GM23338 (cell line): ENCODE measurements around the gene SLC8B1. TPM values are rescaled to one million over a fixed set of nuclear protein-coding genes. Genes with fewer than 3 reads are reported as not detected.

Experiments
- ATAC-seq: fragments of 200-7000 bp; cut with Tn5 transposase; 3 replicates; pipeline ENCODE4 v1.9.1; 2020
- DNase-seq: peaks from one replicate; pipeline ENCODE4 v3.0.0-alpha.2; 2015; ENCODE audit warnings: low spot score
- H2AFZ ChIP-seq: fragments of 200-600 bp; sonication (generic); 2 replicates; pipeline ENCODE4 v1.8.0; 2016; ENCODE audit warnings: antibody characterized with exemption, mild to moderate bottlenecking, moderate library complexity
- H3F3A ChIP-seq: fragments of 200-600 bp; sonication (generic); replicated peaks from 2 replicates; pipeline ENCODE4 v1.8.0; 2017; ENCODE audit warnings: antibody characterized with exemption, mixed run types, low read depth
- H3K27ac ChIP-seq: fragments of 200-600 bp; sonication (generic); 2 replicates; pipeline ENCODE4 v1.6.1; 2016; ENCODE audit warnings: low read depth
- H3K27me3 ChIP-seq: fragments of 200-600 bp; sonication (generic); 2 replicates; pipeline ENCODE4 v1.8.0; 2016; ENCODE audit warnings: mild to moderate bottlenecking, mixed run types, moderate library complexity; ENCODE audit not compliant: insufficient read depth
- H3K36me3 ChIP-seq: fragments of 200-600 bp; sonication (generic); 2 replicates; pipeline ENCODE4 v1.8.0; 2016; ENCODE audit warnings: mild to moderate bottlenecking; ENCODE audit not compliant: insufficient read depth
- H3K4me1 ChIP-seq: fragments of 200-600 bp; sonication (generic); 2 replicates; pipeline ENCODE4 v1.8.0; 2016; ENCODE audit warnings: mild to moderate bottlenecking, moderate library complexity; ENCODE audit not compliant: insufficient read depth
- H3K4me2 ChIP-seq: fragments of 200-600 bp; sonication (generic); 2 replicates; pipeline ENCODE4 v1.7.1; 2017; ENCODE audit warnings: mixed run types
- H3K4me3 ChIP-seq: fragments of 200-600 bp; sonication (generic); 2 replicates; pipeline ENCODE4 v1.6.1; 2016; ENCODE audit warnings: mixed run types
- H3K79me2 ChIP-seq: fragments of 200-600 bp; sonication (generic); replicated peaks from 2 replicates; pipeline ENCODE4 v1.8.0; 2017; ENCODE audit warnings: mild to moderate bottlenecking; ENCODE audit not compliant: insufficient read depth
- H3K9me2 ChIP-seq: fragments of 200-600 bp; sonication (generic); 2 replicates; pipeline ENCODE4 v1.8.0; 2017; ENCODE audit not compliant: insufficient read depth
- H4K20me1 ChIP-seq: fragments of 200-600 bp; sonication (generic); replicated peaks from 2 replicates; pipeline ENCODE4 v1.8.0; 2017; ENCODE audit warnings: mild to moderate bottlenecking; ENCODE audit not compliant: insufficient read depth
- H3K27ac Mint-ChIP-seq: 2 replicates; pipeline ENCODE4 v1.8.0; 2020; ENCODE audit warnings: inconsistent platforms, mild to moderate bottlenecking, moderate library complexity, mixed read lengths
- H3K27me3 Mint-ChIP-seq: 3 replicates; pipeline ENCODE4 v1.8.0; 2022; ENCODE audit warnings: low read depth, mild to moderate bottlenecking, moderate library complexity, mixed read lengths, inconsistent platforms; ENCODE audit not compliant: insufficient read depth, poor library complexity
- H3K36me3 Mint-ChIP-seq: 3 replicates; pipeline ENCODE4 v1.8.0; 2021; ENCODE audit warnings: low read depth, mild to moderate bottlenecking, inconsistent platforms, moderate library complexity, mixed read lengths
- H3K4me1 Mint-ChIP-seq: 3 replicates; pipeline ENCODE4 v1.8.0; 2020; ENCODE audit warnings: mild to moderate bottlenecking, inconsistent platforms, mixed read lengths
- H3K4me3 Mint-ChIP-seq: 3 replicates; pipeline ENCODE4 v1.8.0; 2021; ENCODE audit warnings: moderate library complexity, mild to moderate bottlenecking, inconsistent platforms, mixed read lengths
- H3K9me3 Mint-ChIP-seq: 3 replicates; pipeline ENCODE4 v1.8.0; 2020; ENCODE audit warnings: moderate library complexity, mild to moderate bottlenecking, inconsistent platforms, mixed read lengths
- CREB1 ChIP-seq: fragments of 250-450 bp; sonication (Bioruptor Pico); IDR thresholded peaks from 2 replicates; pipeline ENCODE4 v1.5.0; 2020; ENCODE audit warnings: low read depth, mild to moderate bottlenecking, moderate library complexity
- CTCF ChIP-seq, 2 experiments: fragments of 200-600 bp in 1 of 2; sonication (generic) in 1 of 2; conservative IDR thresholded peaks; 2 replicates each; pipeline versions ENCODE4 v1.5.1 to v1.6.1; 2016 to 2017; ENCODE audit warnings: antibody characterized with exemption in 2 of 2, low read depth in 2 of 2, mild to moderate bottlenecking in 2 of 2, moderate library complexity in 1 of 2
- EZH2 ChIP-seq: fragments of 200-600 bp; sonication (generic); IDR thresholded peaks from one replicate; pipeline ENCODE4 v1.8.0; 2017; ENCODE audit warnings: antibody characterized with exemption, mild to moderate bottlenecking, low read depth; ENCODE audit not compliant: unreplicated experiment
- STAT1 ChIP-seq: IDR thresholded peaks from one replicate; pipeline ENCODE4 v1.6.1; 2016; ENCODE audit warnings: antibody characterized with exemption; ENCODE audit not compliant: unreplicated experiment
- ZNF331 ChIP-seq: fragments of 250-450 bp; sonication (Bioruptor Pico); IDR thresholded peaks from 2 replicates; pipeline ENCODE4 v1.5.0; 2020; ENCODE audit warnings: low read depth, mild to moderate bottlenecking, moderate library complexity
- ZNF462 ChIP-seq: fragments of 250-450 bp; sonication (Bioruptor Pico); IDR thresholded peaks from 2 replicates; pipeline ENCODE4 v1.5.0; 2020; ENCODE audit warnings: mild to moderate bottlenecking, moderate library complexity
- polyA plus RNA-seq: library from polyadenylated mRNA; unstranded; fragments of >200 nt; fragmentation: Nextera tagmentation; extraction: Ambion mirVana; gene quantifications from 2 replicates; pipeline ENCODE4 v1.2.1, GENCODE V29; 2016
- total RNA-seq: library from RNA; depleted of rRNA; stranded (reverse); fragments of >200 nt; shearing (Covaris generic); gene quantifications from 2 replicates; pipeline ENCODE4 v1.2.3, GENCODE V29; 2014

The SLC8B1 gene
- total and polyA plus RNA-seq, 2 experiments from 2014 or later, result 6.0 to 8.9 TPM

- TF ChIP-seq ZNF462 (CRISPR knock-in tag) (no peak), EZH2 (no peak), STAT1 (no peak), ZNF331 (CRISPR knock-in tag) (no peak), CREB1 (CRISPR knock-in tag) (no peak)
These were observed 84.9 kb downstream of the SLC8B1 start (continued) for GRCh38 chr12:113250045-113250444.

GRCh38 chr12:113249546-113249945 lies 85.4 kb downstream of the SLC8B1 start:
- H3K4me1 ChIP-seq, result peaks cover 16% of the 10 kb centered on the region
- no peak for DNase-seq
- no peak overlapping the region for H3K4me2 ChIP-seq
- Mint-ChIP-seq H3K27me3 (peaks cover 18% of the 10 kb centered on the region), H3K9me3 (peaks cover 4% of the 10 kb centered on the region; the same call in 1 of the 3 replicates), H3K27ac (no peak overlapping the region), H3K4me3 (no peak overlapping the region), H3K4me1 (peaks cover 38% of the 10 kb centered on the region), H3K36me3 (peaks cover 9% of the 10 kb centered on the region)
- ATAC-seq, result no peak
- no peaks in the 10 kb centered on the region; the same call in 1 of the 2 replicates for H3F3A ChIP-seq
- H2AFZ ChIP-seq, result no peak overlapping the region
- H3K4me3 ChIP-seq, result no peak overlapping the region
- H3K79me2 ChIP-seq, result no peaks in the 10 kb centered on the region
- H3K27ac ChIP-seq, result no peak overlapping the region
- H4K20me1 ChIP-seq, result no peaks in the 10 kb centered on the region
- H3K36me3 ChIP-seq, result no peaks in the 10 kb centered on the region
- no peaks in the 10 kb centered on the region for H3K9me2 ChIP-seq
- H3K27me3 ChIP-seq, result no peaks in the 10 kb centered on the region
- TF ChIP-seq CTCF (conservative IDR thresholded peaks at IDR 0.05; ENCODE audit: low read depth in 2 of 2) (no peak), ZNF331 (CRISPR knock-in tag) (no peak), ZNF462 (CRISPR knock-in tag) (no peak), STAT1 (no peak)
